Glomerular visceral epithelial cell (primary cell): Measurements from ENCODE around the gene ACOT9.
A peak's percentile ranks its signal among the peaks of the same experiment; 100 is the strongest.
"Not testable (repeated sequence)": the region's sequence is repeated elsewhere in the genome, so short reads cannot be mapped to it uniquely, and the experiment has no call there.

ENCODE experiments used
- DNase-seq: peaks from one replicate; pipeline ENCODE4 v3.0.0-alpha.2; 2016; ENCODE audit errors: extremely low spot score

Gene ACOT9

DNA sequence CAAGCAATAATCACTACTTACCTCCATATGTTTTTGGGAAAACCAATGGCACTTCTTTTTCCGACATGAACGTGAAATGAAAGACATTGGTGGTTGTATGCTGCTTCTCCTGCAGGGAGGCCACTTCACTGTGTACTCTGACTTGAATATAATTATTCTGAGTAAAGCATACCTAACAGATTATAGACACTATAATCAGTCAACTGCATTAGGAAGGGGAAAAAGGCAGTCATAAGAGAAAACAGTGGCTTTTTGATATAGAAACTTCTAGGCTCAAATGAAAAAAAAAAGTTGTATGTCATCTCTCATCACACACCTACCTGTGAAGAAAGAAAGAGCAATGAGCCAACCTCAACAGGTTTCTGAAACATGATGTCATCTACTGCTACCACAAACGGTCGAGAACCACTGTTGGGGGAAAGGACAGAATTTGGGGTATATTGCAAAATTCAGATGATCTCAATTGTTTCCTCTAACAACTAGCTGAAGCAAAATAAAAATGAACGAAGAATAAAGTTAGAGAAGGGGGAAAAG lies 38.3 kb downstream of the ACOT9 start:
- no peak for DNase-seq

GRCh38 chrX:23699636-23700194 lies 43.4 kb downstream of the ACOT9 start:
- no peak for DNase-seq

GRCh38 chrX:23694606-23695005 lies 48.5 kb downstream of the ACOT9 start:
- DNase-seq = peak; percentile 48

DNA sequence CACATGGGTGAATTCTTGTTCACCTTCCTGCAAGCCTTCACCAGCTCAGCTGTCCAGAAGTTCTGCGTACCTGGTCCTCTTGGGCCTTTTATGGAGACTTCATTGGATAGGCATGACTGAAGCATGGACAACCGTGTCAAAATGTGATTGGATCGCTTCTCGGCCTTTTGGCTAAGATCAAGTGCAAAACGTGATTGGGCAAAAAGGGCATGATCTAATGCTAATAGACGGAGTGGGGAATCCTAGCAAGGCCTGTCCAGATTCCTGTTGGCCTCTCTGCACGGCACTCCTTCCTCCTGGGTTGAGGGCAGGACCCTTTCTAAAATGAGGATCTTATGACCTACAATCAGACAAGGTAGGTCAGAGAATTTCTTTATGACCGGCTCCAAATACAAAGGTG lies 50.9 kb downstream of the ACOT9 start:
- no peak for DNase-seq

DNA sequence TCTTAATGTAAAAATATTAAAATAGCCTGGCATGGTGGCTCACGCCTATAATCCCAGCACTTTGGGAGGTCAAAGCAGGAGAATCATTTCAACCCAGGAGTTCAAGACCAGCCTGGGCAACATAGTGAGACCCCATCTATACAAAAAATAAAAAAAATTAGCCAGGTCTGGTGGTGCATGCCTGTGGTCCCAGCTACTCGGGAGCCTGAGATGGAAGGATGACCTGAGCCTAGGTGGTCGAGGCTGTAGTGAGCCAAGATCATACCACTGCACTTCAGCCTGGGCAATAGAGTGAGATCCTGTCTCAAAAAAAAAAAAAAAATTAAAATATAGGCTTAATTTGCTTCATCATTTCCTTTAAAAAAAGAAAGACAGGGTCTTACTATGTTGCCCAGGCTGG lies 66.6 kb downstream of the ACOT9 start:
- DNase-seq = not testable (repeated sequence)

DNA sequence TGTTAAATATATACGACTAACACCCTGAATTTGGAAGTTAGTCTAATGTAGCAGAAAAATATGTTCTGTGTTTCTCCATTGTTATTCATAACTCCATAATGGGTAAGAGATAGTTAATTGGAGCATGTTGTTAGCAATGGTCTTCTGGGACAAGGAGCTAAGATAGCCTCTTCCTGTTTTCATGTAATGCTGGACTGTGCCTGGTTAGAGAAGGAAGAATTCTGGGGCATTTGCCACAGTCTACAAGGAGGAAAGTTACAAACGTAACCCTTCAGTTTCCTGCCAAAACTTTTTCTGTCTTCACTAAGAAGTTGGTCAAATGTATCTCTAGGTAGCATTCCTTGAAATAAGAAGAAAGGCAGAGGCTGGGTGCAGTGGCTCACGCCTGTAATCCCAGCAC lies 70.0 kb downstream of the ACOT9 start:
- DNase-seq = no peak

- no peak for DNase-seq
Observed at GRCh38 chrX:23670528-23670927, 72.5 kb downstream of the ACOT9 start.

- no peak for DNase-seq
Observed at GRCh38 chrX:23668335-23668734, 74.7 kb downstream of the ACOT9 start.

DNA sequence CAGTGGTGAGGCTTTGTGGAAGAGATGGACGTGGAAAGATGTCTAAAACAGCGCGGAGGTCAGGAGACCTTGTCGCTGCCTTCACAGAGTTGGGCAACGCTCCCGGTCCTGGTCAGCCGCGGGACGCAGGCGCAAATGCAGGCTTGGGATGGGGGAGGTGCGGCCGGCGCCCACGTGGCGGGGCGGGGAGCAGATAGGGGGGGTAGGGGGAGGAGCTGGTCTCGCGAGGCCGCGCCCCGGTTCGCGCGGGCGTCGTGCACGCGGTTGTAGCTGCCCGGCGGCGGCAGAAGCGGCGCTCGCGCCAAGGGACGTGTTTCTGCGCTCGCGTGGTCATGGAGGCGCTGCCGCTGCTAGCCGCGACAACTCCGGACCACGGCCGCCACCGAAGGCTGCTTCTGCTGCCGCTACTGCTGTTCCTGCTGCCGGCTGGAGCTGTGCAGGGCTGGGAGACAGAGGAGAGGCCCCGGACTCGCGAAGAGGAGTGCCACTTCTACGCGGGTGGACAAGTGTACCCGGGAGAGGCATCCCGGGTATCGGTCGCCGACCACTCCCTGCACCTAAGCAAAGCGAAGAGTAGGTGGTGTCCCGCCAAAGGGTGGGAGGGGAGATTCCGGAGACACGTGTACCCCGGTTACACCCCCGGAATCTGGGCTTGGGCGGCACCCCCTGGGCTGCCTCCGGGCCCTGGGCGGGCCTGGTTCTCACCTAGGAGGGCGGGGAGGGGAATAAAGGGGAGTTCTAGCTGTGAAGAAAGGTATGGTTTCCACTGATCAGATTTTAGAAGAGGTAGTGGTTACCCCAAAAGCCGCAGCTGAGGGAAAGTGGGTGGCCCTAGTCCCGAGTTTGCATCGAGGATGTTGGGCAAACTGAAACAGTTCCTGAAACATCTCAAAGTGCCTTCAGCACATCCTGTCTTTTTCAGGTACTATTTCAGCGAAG lies 75.6 kb downstream of the ACOT9 start, which contains the start of gene PRDX4:
PRDX4 (plus strand) TSS at position 255 of the 939 bp plus-strand sequence; CDS start at position 333, 78 bp downstream.
- peak; percentile 88 for DNase-seq

DNA sequence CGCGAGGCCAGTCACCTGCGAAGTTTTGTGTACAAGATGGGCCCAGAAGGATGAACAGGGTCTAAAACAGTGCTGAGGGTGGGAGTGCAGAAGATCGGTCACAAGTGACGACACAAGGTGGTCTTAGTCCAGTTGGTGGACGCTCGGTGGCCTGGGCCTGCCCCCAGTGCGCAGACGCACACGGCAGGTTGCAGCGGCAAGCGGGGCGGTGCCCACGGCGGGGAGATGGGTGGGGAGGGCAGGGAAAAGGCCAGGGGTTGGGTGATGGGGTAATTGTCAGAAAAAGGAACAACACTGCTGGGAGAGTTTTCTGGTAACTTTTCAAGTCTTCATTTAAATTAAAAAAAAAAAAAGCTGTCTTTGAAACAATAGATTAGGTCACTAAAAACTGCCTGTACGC lies 76.8 kb downstream of the ACOT9 start:
- DNase-seq = no peak

- no peak for DNase-seq
Observed at GRCh38 chrX:23664496-23664895, 78.6 kb downstream of the ACOT9 start.

- DNase-seq = no peak
Observed at GRCh38 chrX:23662853-23663252, 80.2 kb downstream of the ACOT9 start.

- DNase-seq = no peak
Observed at GRCh38 chrX:23662187-23662586, 80.9 kb downstream of the ACOT9 start.

DNA sequence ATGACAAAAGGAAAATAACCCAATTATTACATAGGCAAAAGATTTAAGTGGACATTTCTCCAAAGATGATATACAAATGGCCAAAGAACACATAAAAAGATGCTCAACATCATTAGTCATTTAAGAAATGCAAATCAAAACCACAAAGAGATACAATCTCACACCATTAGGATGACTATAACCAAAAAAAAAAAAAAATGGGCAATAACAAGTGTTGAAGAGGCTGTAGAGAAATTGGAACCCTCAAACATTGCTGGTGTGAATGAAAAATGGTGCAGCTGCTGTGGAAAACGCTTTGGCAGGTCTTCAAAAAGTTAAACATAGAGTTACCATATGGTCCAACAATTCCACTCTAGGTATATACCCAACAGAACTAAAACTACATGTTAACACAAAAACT lies 81.4 kb downstream of the ACOT9 start:
- DNase-seq = no peak

DNA sequence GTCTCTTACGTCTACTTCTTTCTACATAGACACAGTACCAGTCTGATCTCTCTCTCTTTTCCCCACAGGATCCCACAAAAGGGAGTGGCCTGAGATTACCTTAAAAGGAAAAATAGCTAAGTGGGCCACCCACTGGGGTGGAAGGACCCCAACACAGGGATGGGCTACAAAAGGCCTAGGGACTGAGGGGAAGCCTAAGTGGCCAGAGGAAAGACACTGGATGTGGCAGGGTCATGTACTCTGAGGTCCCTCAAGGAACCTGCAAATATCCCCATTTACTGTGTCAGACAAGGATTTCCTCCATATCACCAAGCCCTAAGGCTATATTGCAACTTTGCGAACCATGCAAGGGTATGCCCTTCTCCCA lies 82.3 kb downstream of the ACOT9 start:
- no peak for DNase-seq

GRCh38 chrX:23660083-23660765 lies 82.9 kb downstream of the ACOT9 start:
- DNase-seq = not testable (repeated sequence)

DNA sequence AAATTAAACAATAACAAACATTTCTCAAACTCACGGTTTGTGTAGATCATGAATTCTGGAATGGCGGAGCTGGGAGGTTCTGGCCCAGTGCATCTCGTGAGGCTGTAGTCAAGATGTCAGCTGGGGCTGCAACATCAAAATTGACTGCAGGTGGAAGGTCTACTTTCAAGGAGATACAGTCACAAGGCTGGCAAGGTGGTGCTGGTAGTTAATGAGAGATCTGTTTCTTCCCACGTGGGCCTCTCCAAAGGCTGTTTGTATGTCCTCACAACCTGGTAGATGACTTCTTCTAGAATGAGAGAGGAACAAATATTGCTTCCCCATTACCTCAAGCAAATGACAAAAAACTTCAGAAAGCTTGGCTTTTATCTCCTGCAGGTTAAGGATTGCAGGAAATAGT lies 83.7 kb downstream of the ACOT9 start:
- no peak for DNase-seq

GRCh38 chrX:23656684-23657083 lies 86.4 kb downstream of the ACOT9 start:
- peak; percentile 8 for DNase-seq

DNA sequence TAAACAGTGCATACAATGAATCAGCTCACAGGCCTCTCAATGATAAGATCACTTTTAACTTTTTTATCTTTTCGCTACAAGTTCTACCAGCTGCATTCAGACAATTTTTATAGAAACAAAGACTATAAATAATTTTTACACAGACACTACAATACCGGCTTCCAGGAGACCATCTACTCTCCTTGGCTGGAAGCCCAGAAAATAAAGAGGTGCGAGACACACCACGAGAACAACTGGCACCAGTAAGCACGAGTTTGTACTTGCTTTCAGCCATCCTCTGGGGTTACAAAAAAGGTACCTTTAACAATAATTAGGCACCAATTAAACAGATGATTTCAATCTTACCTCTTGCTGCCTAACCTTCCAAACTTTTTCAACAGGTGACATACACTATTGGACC lies 87.0 kb downstream of the ACOT9 start:
- DNase-seq = no peak
